Aorta (tissue), 5 donors: ENCODE measurements around the gene GYG2. TPM values are rescaled to one million over a fixed set of nuclear protein-coding genes. Genes with fewer than 3 reads are reported as not detected.
"Not testable (repeated sequence)": the region's sequence is repeated elsewhere in the genome, so short reads cannot be mapped to it uniquely, and the experiment has no call there.

Experiments used
- ATAC-seq: fragments of 200-7000 bp; cut with Tn5 transposase; one replicate; pipeline ENCODE4 v1.9.1; 2022; ENCODE audit warnings: moderate library complexity; ENCODE audit not compliant: low FRiP score
- DNase-seq, 2 donors: peaks; one replicate each; pipeline ENCODE4 v3.0.0-alpha.2; 2020
- H3K27ac ChIP-seq, 2 donors: one replicate each; pipeline ENCODE4 v1.5.1; 2013; ENCODE audit warnings: low read length in 2 of 2, mild to moderate bottlenecking in 2 of 2, moderate library complexity in 2 of 2, control low read depth in 1 of 2, inconsistent platforms in 1 of 2, low read depth in 1 of 2
- H3K27me3 ChIP-seq, 2 donors: one replicate each; pipeline ENCODE4 v1.6.1; 2013; ENCODE audit warnings: control low read depth in 1 of 2, low read length in 1 of 2, mild to moderate bottlenecking in 1 of 2, moderate library complexity in 1 of 2; ENCODE audit not compliant: insufficient read depth in 2 of 2, control insufficient read depth in 1 of 2
- H3K36me3 ChIP-seq, 2 donors: one replicate each; pipeline ENCODE4 v1.6.1; 2013; ENCODE audit warnings: control low read depth in 1 of 2, low read length in 1 of 2, mild to moderate bottlenecking in 1 of 2; ENCODE audit not compliant: insufficient read depth in 2 of 2, control insufficient read depth in 1 of 2
- H3K4me1 ChIP-seq, 2 donors: one replicate each; pipeline ENCODE4 v1.6.1; 2013; ENCODE audit warnings: low read length in 2 of 2, control low read depth in 1 of 2, mild to moderate bottlenecking in 1 of 2, moderate library complexity in 1 of 2; ENCODE audit not compliant: insufficient read depth in 2 of 2, control insufficient read depth in 1 of 2
- H3K4me3 ChIP-seq, 2 donors: one replicate each; pipeline ENCODE4 v1.5.1; 2013; ENCODE audit warnings: low read length in 2 of 2, control low read depth in 1 of 2, mild to moderate bottlenecking in 1 of 2
- H3K9me3 ChIP-seq: one replicate; pipeline ENCODE4 v1.6.1; 2013; ENCODE audit warnings: mild to moderate bottlenecking, low read length; ENCODE audit not compliant: control insufficient read depth
- WGBS, 2 donors: extraction: QIAGEN DNeasy Blood & Tissue Kit; methylation state at CpG; one replicate each; pipeline ENCODE4 v1.1.7; 2013; 5-methylcytosine and 5-hydroxymethylcytosine counted together
- intact Hi-C, 2 donors: fragments of 100-400 bp; cut with DNase I; formaldehyde crosslinking; loops; one replicate each; pipeline versions ENCODE4 v1.14.2 to v1.15.0; 2022
- polyA plus RNA-seq, 2 donors: library from polyadenylated mRNA; stranded (reverse); fragments of 200-250 nt; gene quantifications; one replicate each; pipeline ENCODE4 v1.2.3, GENCODE V29; 2013
- total RNA-seq, 2 donors: library from RNA; stranded (reverse); fragmentation: NEBNext Ultra II Directional; extraction: Animal tissue kit (Norgen Biotek cat#: 25700); gene quantifications; one replicate each; pipeline ENCODE4 v1.2.1, GENCODE V29; 2021
- donor health status: healthy with polysubstance abuse.
- donor health status: Bipolar disorder and iron deficiency.
- donor health status: DM: no; HTN: no; CAD: no.
- donor health status: DM: no; HTN: no; CAD: no.
- donor health status: DM: yes; HTN: yes; CAD: no.

The GYG2 gene
- total and polyA plus RNA-seq, 4 donors = 0.13 to 3.1 (median 1.4) TPM

DNA sequence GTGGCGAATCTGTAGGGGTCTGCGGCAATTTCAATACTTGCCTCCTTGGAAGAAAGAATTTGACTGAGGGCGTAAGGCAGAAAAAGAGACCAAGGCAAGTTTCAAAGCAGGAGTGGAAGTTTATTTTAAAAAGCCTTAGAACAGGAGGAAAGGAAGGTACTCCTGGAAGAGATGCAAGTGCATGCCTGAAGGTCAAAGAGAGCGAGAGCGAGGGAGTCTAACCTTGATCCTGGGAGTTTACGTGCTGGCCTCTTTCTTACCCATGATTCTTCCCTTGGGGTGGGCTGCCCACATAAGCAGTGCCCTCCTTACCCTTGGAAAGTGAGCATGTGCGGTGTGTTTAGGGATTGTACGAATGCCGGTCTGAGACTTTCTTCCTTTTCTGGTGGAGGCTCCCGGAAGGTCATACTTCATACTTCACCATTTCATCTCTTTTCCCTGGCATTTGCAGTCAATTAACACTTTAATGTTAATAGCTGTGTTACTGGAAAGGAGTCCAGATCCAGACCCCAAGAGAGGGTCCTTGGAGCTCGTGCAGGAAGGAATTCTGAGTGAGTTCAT, 60.4 kb downstream of the GYG2 start:
- ATAC-seq (no peak), DNase-seq (no peak)
- no peak overlapping the region for H3K27ac ChIP-seq
- H3K9me3 ChIP-seq = no peaks in the 10 kb centered on the region
- 18 to 31% methylated on average over 11 of the region's 11 CpGs for WGBS, 2 donors
- H3K4me1 ChIP-seq = no peaks in the 10 kb centered on the region
- no peaks in the 10 kb centered on the region for H3K36me3 ChIP-seq
- no peaks in the 10 kb centered on the region for H3K27me3 ChIP-seq
- intact Hi-C loops = no loop called here
- peak overlapping the region; percentile 69 to 82 for H3K4me3 ChIP-seq

DNA sequence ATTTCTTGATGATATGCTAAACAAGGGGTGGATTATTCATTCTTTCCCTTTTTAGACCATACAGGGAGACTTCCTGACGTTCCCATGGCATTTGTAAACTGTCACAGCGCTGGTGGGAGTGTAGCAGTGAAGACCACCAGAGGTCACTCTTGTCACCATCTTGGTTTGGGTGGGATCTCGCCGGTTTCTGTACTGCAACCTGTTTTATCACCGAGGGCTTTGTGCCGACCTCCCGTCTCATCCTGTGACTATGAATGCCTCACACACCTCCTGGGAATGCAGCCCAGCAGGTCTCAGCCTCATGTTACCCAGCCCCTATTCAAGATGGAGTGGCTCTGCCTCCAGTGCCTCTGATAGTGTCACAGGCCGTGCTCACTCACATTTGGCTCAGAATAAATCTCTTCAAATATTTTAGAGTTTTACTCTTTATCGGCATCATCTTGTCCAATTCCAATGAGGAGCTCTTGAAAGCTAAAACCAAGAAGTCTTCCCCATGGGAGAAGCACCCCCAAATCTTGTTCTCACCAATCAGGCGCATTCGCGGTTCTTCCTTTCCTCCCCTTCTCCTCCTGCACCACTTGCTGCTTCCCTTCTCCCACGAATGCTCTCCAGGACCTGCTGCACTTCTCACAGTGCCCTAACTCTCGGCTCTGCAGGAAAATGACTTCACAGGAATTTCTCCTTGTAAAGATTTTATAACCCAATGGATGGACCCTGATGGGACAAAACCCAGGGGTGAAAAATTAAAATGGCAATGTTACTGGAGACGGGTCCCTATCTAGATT, 61.2 kb downstream of the GYG2 start:
- H3K4me3 ChIP-seq = peak overlapping the region; percentile 69 to 82
- ATAC-seq, H3K36me3 ChIP-seq, H3K4me1 ChIP-seq, DNase-seq, H3K9me3 ChIP-seq, intact Hi-C loops, H3K27ac ChIP-seq, H3K27me3 ChIP-seq: not testable (repeated sequence)
- WGBS, 2 donors = 24 to 27% methylated on average over 15 of the region's 15 CpGs

DNA sequence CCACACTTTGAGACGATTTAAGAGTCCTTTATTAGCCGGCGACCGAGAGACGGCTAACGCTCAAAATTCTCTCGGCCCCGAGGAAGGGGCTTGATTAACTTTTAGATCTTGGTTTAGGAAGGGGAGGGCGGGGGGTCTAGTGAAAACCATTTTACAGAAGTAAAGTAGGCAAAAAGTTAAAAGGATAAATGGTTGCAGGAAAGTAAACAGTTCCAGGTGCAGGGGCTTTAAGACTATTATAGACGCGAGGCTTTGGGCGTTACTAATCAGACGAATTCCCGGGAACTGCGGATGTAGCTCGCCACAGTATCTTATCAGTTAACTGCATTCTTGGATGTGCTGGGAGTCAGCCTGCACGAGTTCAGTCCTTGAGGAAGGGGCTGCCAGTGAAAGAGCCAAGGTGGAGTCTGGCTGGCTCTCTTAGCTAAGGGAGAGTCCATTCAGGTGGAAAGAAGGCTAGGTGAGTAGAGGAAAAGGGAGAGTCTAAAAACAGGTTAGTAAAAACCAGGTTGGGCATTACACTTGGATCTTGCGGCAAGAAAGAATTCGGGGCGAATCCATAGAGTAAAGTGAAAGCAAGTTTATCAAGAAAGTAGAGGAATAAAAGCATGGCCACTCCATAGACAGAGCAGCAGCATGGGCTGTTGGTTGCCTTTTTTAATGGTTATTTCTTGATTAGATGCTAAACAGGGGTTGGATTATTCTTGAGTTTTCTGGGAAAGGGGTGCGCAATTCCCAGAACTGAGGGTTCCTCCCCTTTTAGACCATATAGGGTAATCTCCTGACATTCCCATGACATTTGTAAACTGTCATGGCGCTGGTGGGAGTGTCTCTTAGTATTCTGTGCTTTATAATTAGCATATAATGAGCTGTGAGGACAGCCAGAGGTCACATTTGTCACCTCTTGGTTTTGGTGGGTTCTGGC, 62.1 kb downstream of the GYG2 start:
- DNase-seq, H3K4me1 ChIP-seq, H3K4me3 ChIP-seq, H3K27ac ChIP-seq, H3K36me3 ChIP-seq, H3K27me3 ChIP-seq, ATAC-seq, H3K9me3 ChIP-seq, intact Hi-C loops: not testable (repeated sequence)
- WGBS, 2 donors = 69 to 86% methylated on average over 18 to 20 of the region's 22 CpGs

DNA sequence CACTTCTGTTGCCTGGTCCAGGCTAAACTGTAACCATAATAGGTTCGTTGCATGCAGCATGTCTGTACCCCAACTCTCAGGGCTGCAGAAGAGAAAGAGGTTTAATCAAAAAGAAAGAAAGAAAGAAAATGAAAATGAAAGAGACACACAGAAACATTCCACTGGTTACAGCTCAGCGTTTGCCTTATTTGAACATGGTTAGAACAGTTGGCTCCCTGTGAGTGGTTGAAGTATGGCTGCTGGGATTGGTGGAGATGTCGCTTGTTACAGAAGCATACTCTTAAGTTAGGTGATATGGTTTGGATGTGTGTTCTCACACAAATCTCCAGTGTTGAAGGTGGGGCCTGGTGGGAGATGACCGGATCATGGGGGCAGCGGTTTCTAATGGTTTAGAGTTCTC, 64.1 kb downstream of the GYG2 start:
- H3K27me3 ChIP-seq = no peaks in the 10 kb centered on the region
- H3K9me3 ChIP-seq = no peaks in the 10 kb centered on the region
- ATAC-seq (no peak), DNase-seq (no peak)
- WGBS, 2 donors = 90 to 95% methylated on average over 5 of the region's 5 CpGs
- no peaks in the 10 kb centered on the region for H3K36me3 ChIP-seq
- no peak overlapping the region for H3K27ac ChIP-seq
- no peak overlapping the region for H3K4me3 ChIP-seq
- no peaks in the 10 kb centered on the region for H3K4me1 ChIP-seq
- intact Hi-C loops = no loop called here

DNA sequence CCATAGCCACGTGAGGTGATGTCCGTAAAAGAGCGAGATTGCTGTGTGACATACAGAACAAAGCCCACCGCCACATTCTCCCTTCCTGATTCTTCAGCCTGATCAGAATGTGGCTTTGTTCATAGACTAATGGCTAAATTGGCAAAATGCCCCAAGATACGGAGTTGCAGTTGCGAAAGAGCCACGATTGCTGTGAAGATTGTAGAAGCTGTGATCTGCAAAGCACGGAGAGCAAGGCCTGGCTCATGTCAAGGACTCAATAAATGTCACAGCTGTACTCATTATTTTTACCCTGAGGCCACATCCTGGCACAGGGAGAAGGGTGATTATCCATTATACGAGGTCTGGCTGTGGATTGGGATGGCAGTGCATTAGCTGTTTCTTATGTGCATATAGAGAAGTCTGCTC, 66.2 kb downstream of the GYG2 start:
- no peak overlapping the region for H3K4me3 ChIP-seq
- intact Hi-C loops = no loop called here
- ATAC-seq = no peak

DNA sequence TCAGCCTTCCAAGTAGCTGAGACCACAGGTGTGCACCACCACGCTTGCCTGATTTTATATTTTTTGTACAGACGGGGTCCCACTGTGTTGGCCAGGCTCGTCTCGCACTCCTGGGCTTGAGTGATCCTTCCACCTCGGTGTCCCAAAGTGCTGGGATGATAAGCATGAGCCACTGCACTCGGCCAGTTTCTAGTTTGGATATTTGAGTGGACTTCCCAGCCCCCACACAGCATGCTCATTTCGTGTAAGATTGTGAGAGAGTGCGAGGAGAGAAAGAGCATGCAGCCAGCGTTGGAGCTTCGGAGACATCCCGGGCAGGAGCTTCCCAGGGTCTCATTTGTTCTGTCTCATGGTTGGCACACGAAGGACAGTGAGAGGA, 68.6 kb downstream of the GYG2 start:
- H3K4me1 ChIP-seq = no peaks in the 10 kb centered on the region
- no peak overlapping the region for H3K4me3 ChIP-seq
- ATAC-seq = no peak
- DNase-seq = peak in 1 of 2 donors; percentile 45
- no peaks in the 10 kb centered on the region for H3K36me3 ChIP-seq
- H3K27me3 ChIP-seq = no peaks in the 10 kb centered on the region
- no peak overlapping the region for H3K27ac ChIP-seq
- whole genome bisulfite sequencing, 2 donors = 81 to 87% methylated on average over 12 of the region's 12 CpGs
- H3K9me3 ChIP-seq = no peaks in the 10 kb centered on the region
- intact Hi-C loops = no loop called here

More for the DNA sequence above, 66.2 kb downstream of the GYG2 start:
- no peak overlapping the region for H3K27ac ChIP-seq
- no peaks in the 10 kb centered on the region for H3K36me3 ChIP-seq
- no peaks in the 10 kb centered on the region for H3K9me3 ChIP-seq
- DNase-seq = no peak
- H3K4me1 ChIP-seq = no peaks in the 10 kb centered on the region
- no peaks in the 10 kb centered on the region for H3K27me3 ChIP-seq
- WGBS, 2 donors = 45 to 53% methylated on average over 9 of the region's 9 CpGs

DNA sequence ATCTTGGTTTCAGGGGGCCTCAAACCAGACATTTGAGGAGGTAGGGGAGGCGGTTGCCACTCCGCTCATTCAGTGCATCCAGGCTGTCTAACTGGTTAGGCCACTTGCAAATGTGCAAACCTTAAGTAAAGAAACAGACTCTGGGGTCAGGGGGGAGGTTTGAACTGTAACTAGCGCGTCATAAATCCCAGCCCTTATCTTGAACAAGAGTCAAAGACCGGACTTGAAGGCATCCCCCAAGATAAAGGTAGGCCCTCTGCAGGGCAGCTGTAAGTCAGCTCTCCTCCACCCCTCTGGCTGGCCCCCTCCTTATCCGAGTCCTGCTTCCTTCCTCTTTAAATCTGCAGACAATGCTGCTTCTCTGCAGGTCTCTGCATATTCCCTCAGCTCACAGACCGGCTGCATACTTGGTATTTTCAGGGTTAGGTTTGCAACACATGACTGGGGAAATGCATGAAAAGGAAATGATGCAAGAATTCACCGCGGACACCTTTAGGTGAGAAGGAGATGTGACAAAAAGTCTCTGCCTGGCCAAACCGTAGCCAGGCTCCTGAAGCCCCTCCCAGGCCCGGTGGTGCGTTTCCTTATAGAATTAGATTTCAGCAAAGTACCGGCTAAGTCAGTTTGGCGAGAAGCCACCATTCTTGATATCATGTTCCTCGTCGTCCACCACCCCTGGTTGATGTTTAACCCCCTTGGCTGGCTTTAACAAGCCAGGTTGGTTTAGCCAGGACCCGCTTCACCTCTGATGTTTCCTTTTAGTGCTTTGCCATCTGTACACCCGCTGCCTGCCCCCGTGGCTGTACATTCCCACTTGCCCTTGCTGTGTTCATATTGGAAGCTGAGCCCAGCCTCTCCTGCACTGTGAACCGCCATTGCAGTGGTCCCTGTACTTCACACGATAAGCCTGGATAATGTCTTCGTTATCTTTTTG, 69.2 kb downstream of the GYG2 start:
- peak in 1 of 2 donors; percentile 27 for DNase-seq

More for the DNA sequence above, 69.2 kb downstream of the GYG2 start:
- ATAC-seq, H3K27ac ChIP-seq, H3K36me3 ChIP-seq, H3K9me3 ChIP-seq, intact Hi-C loops, H3K4me3 ChIP-seq, H3K4me1 ChIP-seq, H3K27me3 ChIP-seq: not testable (repeated sequence)
- WGBS, 2 donors = 17 to 25% methylated on average over 22 of the region's 22 CpGs
